ENCODE measurements around the gene MAP4K2. TPM values are rescaled to one million over a fixed set of nuclear protein-coding genes. Genes with fewer than 3 reads are reported as not detected.

Gene MAP4K2
- total and polyA plus RNA-seq, 2 of the 8 experiments (the other 6 are each of a cell fraction or from before 2014, with no cell fraction given) = 20.1 to 20.7 TPM

DNA sequence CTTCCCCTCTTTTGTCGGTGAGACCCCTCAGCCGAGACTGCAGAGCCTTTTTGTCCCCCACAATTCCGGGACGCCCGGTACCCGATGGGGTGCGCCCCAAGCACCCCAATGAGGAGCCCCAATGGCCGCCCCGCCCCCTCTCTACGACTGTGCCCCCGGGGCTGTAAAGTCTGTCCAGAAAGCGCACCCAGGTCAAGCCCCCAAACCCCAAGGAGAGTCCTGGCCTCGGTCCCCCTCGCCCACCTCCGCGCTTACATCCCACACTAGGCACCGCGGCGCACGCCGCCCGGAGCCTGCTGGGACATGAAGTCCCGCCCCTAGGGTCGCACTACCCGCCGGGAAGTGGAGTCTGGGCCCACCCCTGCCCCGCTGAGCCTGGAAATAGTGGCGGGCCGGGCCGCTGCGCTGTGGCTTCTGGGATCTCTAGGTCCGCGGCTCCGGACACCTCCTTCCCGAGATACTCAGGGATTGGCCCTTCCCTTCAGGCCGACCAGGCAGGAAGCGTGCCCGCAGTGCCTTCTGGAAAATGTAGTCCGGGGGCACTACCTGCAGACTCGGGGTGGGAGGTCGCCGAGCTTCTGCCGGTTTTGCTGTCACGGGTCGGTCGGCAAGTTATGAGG lies 7.4 kb upstream of the MAP4K2 start, which contains the start of gene MEN1:
Gene MEN1, minus strand, starts transcription at position 281 of the 620 bp plus-strand sequence. CDS start 442 bp downstream, outside the sequence.
- DNase-seq (ENCODE audit: low read depth in 1 of 2, low spot score in 2 of 2) = peak; percentile 85 to 92
- POLR2A ChIA-PET (ENCODE audit: partially characterized antibody) = interaction anchor here (0.6 to 2.6 kb wide), 16 partner anchors 9 to 307 kb away, joined by 3 to 13 read pairs (median 4); partner anchors contain the start of genes BATF2, CDC42BPG, PPP2R5B and SF1
- no peak within 1 kb of the TSS for H2BK12ac ChIP-seq (ENCODE audit: low read depth, low read length)
- H2BK5ac ChIP-seq (ENCODE audit: low read depth, low read length) = no peak within 1 kb of the TSS; the same call in 1 of the 2 replicates
- peaks cover 0 to 7% of the 10 kb centered on the region in 2 experiments for H4K20me1 ChIP-seq (replicated peaks in 1 of 2; ENCODE audit: control insufficient read depth in 1 of 2, insufficient read depth in 2 of 2, low read length in 2 of 2)
- H3K4me3 ChIP-seq (ENCODE audit: extremely low read depth in 1 of 4, insufficient read depth in 2 of 4, low read depth in 3 of 4, low read length in 4 of 4) = peak within 1 kb of the TSS; percentile 64 to 93 (median 81)
- peak; percentile 81 for FAIRE-seq
- peaks cover 2 to 10% (median 6%) of the 10 kb centered on the region in 4 experiments; a peak in 5 of 8 replicates for H3K36me3 ChIP-seq (ENCODE audit: control insufficient read depth in 2 of 4, insufficient read depth in 4 of 4, low read length in 3 of 4)
- peaks cover 0 to 7% (median 2%) of the 10 kb centered on the region in 4 experiments; a peak in 5 of 7 replicates for H3K4me1 ChIP-seq (replicated peaks in 1 of 4; ENCODE audit: control insufficient read depth in 3 of 4, insufficient read depth in 4 of 4, low read length in 3 of 4)
- no peak within 1 kb of the TSS for H2AK5ac ChIP-seq (ENCODE audit: low read depth, low read length)
- peak within 1 kb of the TSS; percentile 91 to 94 for H3K4me2 ChIP-seq (ENCODE audit: insufficient read depth in 1 of 2, low read depth in 2 of 2, low read length in 2 of 2)
- H2BK15ac ChIP-seq (ENCODE audit: low read length) = no peak within 1 kb of the TSS
- H3K79me2 ChIP-seq (ENCODE audit: control insufficient read depth in 1 of 2, insufficient read depth in 2 of 2, low read length in 2 of 2) = no peaks in the 10 kb centered on the region; a peak in 1 of 4 replicates
- H2BK20ac ChIP-seq (ENCODE audit: low read length) = no peak within 1 kb of the TSS
- H2AFZ ChIP-seq (ENCODE audit: low read length) = peak within 1 kb of the TSS; percentile 87
- H3K14ac ChIP-seq (ENCODE audit: insufficient read length) = no peak within 1 kb of the TSS
- H4K5ac ChIP-seq (ENCODE audit: insufficient read length, low read depth, low read length) = no peak within 1 kb of the TSS
- no peak within 1 kb of the TSS for H2BK120ac ChIP-seq (replicated peaks; ENCODE audit: low read depth, low read length)
- CTCF ChIA-PET (ENCODE audit: partially characterized antibody) = interaction anchor here (0.6 to 4.0 kb wide), 9 partner anchors 21 to 382 kb away, joined by 3 to 24 read pairs (median 4); partner anchors contain the start of genes ARL2 and CDC42BPG
- H3K27ac ChIP-seq (ENCODE audit: low read depth, low read length) = no peak within 1 kb of the TSS; the same call in 1 of the 2 replicates
- peak within 1 kb of the TSS in 2 of 4 experiments; percentile 38 to 51; a peak in 4 of 7 replicates for H3K9ac ChIP-seq (replicated peaks in 1 of 4; ENCODE audit: extremely low read depth in 1 of 4, low read depth in 3 of 4, low read length in 3 of 4)
- H3K79me1 ChIP-seq (ENCODE audit: low read depth, low read length) = peaks cover 2% of the 10 kb centered on the region
- H3K27me3 ChIP-seq (replicated peaks in 1 of 4; ENCODE audit: control insufficient read depth in 3 of 4, extremely low read depth in 1 of 4, insufficient read depth in 3 of 4, low read length in 3 of 4) = no peaks in the 10 kb centered on the region
- H3K9me3 ChIP-seq (ENCODE audit: insufficient read depth in 2 of 2, low read depth in 1 of 2, low read length in 1 of 2) = no peaks in the 10 kb centered on the region
- no peak within 1 kb of the TSS for H3K4ac ChIP-seq (replicated peaks; ENCODE audit: insufficient read length, low read depth, low read length)
- no peak within 1 kb of the TSS for H3K56ac ChIP-seq (replicated peaks; ENCODE audit: insufficient read length, low read depth, low read length)
- peaks cover 8% of the 10 kb centered on the region; the same call in 1 of the 2 replicates for H3K23me2 ChIP-seq (ENCODE audit: low read depth, low read length)
- H4K91ac ChIP-seq (replicated peaks; ENCODE audit: insufficient read length, low read length) = peak within 1 kb of the TSS; percentile 65
- peak within 1 kb of the TSS; percentile 39; the same call in 1 of the 2 replicates for H4K8ac ChIP-seq (ENCODE audit: extremely low read depth, insufficient read depth, low read length)
- H3K18ac ChIP-seq (ENCODE audit: extremely low read depth, low read length) = no peak within 1 kb of the TSS
- H3K23ac ChIP-seq (ENCODE audit: insufficient read length) = no peak within 1 kb of the TSS
- 2% methylated on average over 42 of the region's 46 CpGs; no CpG with 5 or more reads in 1 of the 2 experiments for WGBS, 2 experiments (ENCODE audit: extremely low coverage in 1 of 2, insufficient coverage in 1 of 2, insufficient read length in 1 of 2, insufficient replicate concordance in 2 of 2, low coverage in 1 of 2, low lambda C conversion rate in 2 of 2, missing lambda C conversion rate in 1 of 2)
- TF ChIP-seq CBX8 (IDR thresholded peaks at IDR 0.05; ENCODE audit: borderline replicate concordance, low read depth, low read length) (no peak), SAP30 (IDR thresholded peaks at IDR 0.05; ENCODE audit: insufficient read depth, insufficient replicate concordance, low read length) (peak; percentile 28), SIRT6 (IDR thresholded peaks at IDR 0.05; ENCODE audit: low read length) (no peak), KDM4A (IDR thresholded peaks at IDR 0.05; ENCODE audit: low read depth, low read length, severe bottlenecking) (no peak), CBX5 (IDR thresholded peaks at IDR 0.05; ENCODE audit: low read depth, low read length) (no peak), RBBP5 (IDR thresholded peaks at IDR 0.05; ENCODE audit: borderline replicate concordance, low read depth, low read length) (0 out of 2 replicates have a peak, but pooled peaks have one; percentile 2), POU5F1 (IDR thresholded peaks at IDR 0.05; ENCODE audit: low read depth, low read length) (no peak), TAF7 (optimal IDR thresholded peaks at IDR 0.05; ENCODE audit: borderline replicate concordance, low read depth, low read length) (peak; percentile 7), SUZ12 (IDR thresholded peaks at IDR 0.05; ENCODE audit: low read length) (no peak), CHD2 (IDR thresholded peaks at IDR 0.05; ENCODE audit: low read length) (0 out of 2 replicates have a peak, but pooled peaks have one; percentile 17), KDM1A (IDR thresholded peaks at IDR 0.05; ENCODE audit: borderline replicate concordance, low read length) (no peak), HDAC6 (IDR thresholded peaks at IDR 0.05; ENCODE audit: low read depth, low read length) (no peak)

All from H1 (cell line).